Liver (tissue), 9 donors: ENCODE measurements around the gene STPG4. TPM values are rescaled to one million over a fixed set of nuclear protein-coding genes. Genes with fewer than 3 reads are reported as not detected.

Experiments used
- DNase-seq: peaks from one replicate; pipeline ENCODE4 v3.0.0-alpha.2; 2017; ENCODE audit warnings: low spot score
- H3K27ac ChIP-seq, 2 donors: one replicate each; pipeline ENCODE4 v1.7.0; 2013; ENCODE audit warnings: inconsistent platforms in 2 of 2, low read length in 2 of 2, control low read depth in 1 of 2, low read depth in 1 of 2, mild to moderate bottlenecking in 1 of 2
- H3K27me3 ChIP-seq, 4 donors: one replicate each; pipeline versions ENCODE4 v1.6.1 to v1.7.0; 2013; ENCODE audit warnings: low read length in 3 of 4, inconsistent platforms in 1 of 4, mild to moderate bottlenecking in 1 of 4, moderate library complexity in 1 of 4; ENCODE audit not compliant: control insufficient read depth in 4 of 4, insufficient read depth in 4 of 4
- H3K36me3 ChIP-seq, 4 donors: one replicate each; pipeline versions ENCODE4 v1.6.1 to v1.7.0; 2013; ENCODE audit warnings: low read length in 3 of 4, mild to moderate bottlenecking in 3 of 4, low read depth in 1 of 4, moderate library complexity in 1 of 4; ENCODE audit not compliant: control insufficient read depth in 4 of 4, insufficient read depth in 3 of 4
- H3K4me1 ChIP-seq, 4 donors: one replicate each; pipeline versions ENCODE4 v1.6.1 to v1.7.0; 2013; ENCODE audit warnings: low read length in 3 of 4, mild to moderate bottlenecking in 3 of 4, moderate library complexity in 1 of 4; ENCODE audit not compliant: control insufficient read depth in 4 of 4, insufficient read depth in 4 of 4
- H3K4me3 ChIP-seq, 3 donors: one replicate each; pipeline versions ENCODE4 v1.6.1 to v1.7.0; 2013; ENCODE audit warnings: low read length in 3 of 3, control low read depth in 1 of 3, low read depth in 1 of 3, mild to moderate bottlenecking in 1 of 3
- H3K9ac ChIP-seq, 2 donors: one replicate each; pipeline ENCODE4 v1.7.0; 2013; ENCODE audit warnings: low read length in 2 of 2, mild to moderate bottlenecking in 2 of 2, moderate library complexity in 2 of 2, control low read depth in 1 of 2, low read depth in 1 of 2
- H3K9me3 ChIP-seq, 4 donors: one replicate each; pipeline versions ENCODE4 v1.6.1 to v1.7.0; 2013; ENCODE audit warnings: low read length in 3 of 4; ENCODE audit not compliant: control insufficient read depth in 4 of 4
- CTCF ChIP-seq: fragments of 150-350 bp; IDR thresholded peaks from 2 replicates; pipeline ENCODE4 v1.5.1; 2017; ENCODE audit warnings: improper control_type of control experiment, low read depth, low read length; ENCODE audit not compliant: missing input control
- EGR1 ChIP-seq, 2 donors: IDR thresholded peaks; 2 replicates each; pipeline ENCODE4 v1.6.1; 2016 to 2018; ENCODE audit warnings: antibody characterized with exemption in 2 of 2, low read depth in 2 of 2
- FOXA1 ChIP-seq: IDR thresholded peaks from 2 replicates; pipeline ENCODE4 v1.6.1; 2016; ENCODE audit warnings: antibody characterized with exemption
- FOXA2 ChIP-seq: IDR thresholded peaks from 2 replicates; pipeline ENCODE4 v1.6.1; 2016; ENCODE audit warnings: antibody characterized with exemption
- GABPA ChIP-seq, 2 donors: IDR thresholded peaks in 1 of 2; conservative IDR thresholded peaks in 1 of 2; 2 replicates each; pipeline ENCODE4 v1.6.1; 2016; ENCODE audit warnings: antibody characterized with exemption in 2 of 2, mild to moderate bottlenecking in 1 of 2, moderate library complexity in 1 of 2
- HNF4A ChIP-seq, 2 donors: conservative IDR thresholded peaks; 2 replicates each; pipeline ENCODE4 v1.6.1; 2016; ENCODE audit warnings: antibody characterized with exemption in 2 of 2, mild to moderate bottlenecking in 2 of 2
- HNF4G ChIP-seq: IDR thresholded peaks from 2 replicates; pipeline ENCODE4 v1.6.1; 2016; ENCODE audit warnings: antibody characterized with exemption
- JUND ChIP-seq, 2 donors: IDR thresholded peaks; 2 replicates each; pipeline ENCODE4 v1.6.1; 2016; ENCODE audit warnings: antibody characterized with exemption in 2 of 2
- MAX ChIP-seq: IDR thresholded peaks from 2 replicates; pipeline ENCODE4 v1.6.1; 2016; ENCODE audit warnings: antibody characterized with exemption
- NR2F2 ChIP-seq: IDR thresholded peaks from 2 replicates; pipeline ENCODE4 v1.6.1; 2016; ENCODE audit warnings: antibody characterized with exemption
- RAD21 ChIP-seq, 2 donors: IDR thresholded peaks; 2 replicates each; pipeline ENCODE4 v1.6.1; 2016; ENCODE audit warnings: antibody characterized with exemption in 2 of 2, mild to moderate bottlenecking in 2 of 2
- REST ChIP-seq: IDR thresholded peaks from 2 replicates; pipeline ENCODE4 v1.6.1; 2016; ENCODE audit warnings: antibody characterized with exemption, mild to moderate bottlenecking
- RXRA ChIP-seq, 2 donors: IDR thresholded peaks; 2 replicates each; pipeline ENCODE4 v1.6.1; 2017 to 2018; ENCODE audit warnings: antibody characterized with exemption in 2 of 2, mild to moderate bottlenecking in 1 of 2
- TAF1 ChIP-seq: conservative IDR thresholded peaks from 2 replicates; pipeline ENCODE4 v1.6.1; 2016; ENCODE audit warnings: antibody characterized with exemption, mild to moderate bottlenecking
- YY1 ChIP-seq: IDR thresholded peaks from 2 replicates; pipeline ENCODE4 v1.6.1; 2016; ENCODE audit warnings: antibody characterized with exemption, mild to moderate bottlenecking
- ZBTB33 ChIP-seq: IDR thresholded peaks from 2 replicates; pipeline ENCODE4 v1.6.1; 2016; ENCODE audit warnings: antibody characterized with exemption
- WGBS: extraction: QIAGEN DNeasy Blood & Tissue Kit; methylation state at CpG from one replicate; pipeline ENCODE4 v1.1.7; 2013; 5-methylcytosine and 5-hydroxymethylcytosine counted together
- polyA plus RNA-seq, 2 donors: library from polyadenylated mRNA; stranded (reverse) in 1 of 2; unstranded in 1 of 2; fragments of 200-250 nt in 1 of 2; fragments of >200 nt in 1 of 2; fragmentation: Nextera tagmentation in 1 of 2; extraction: Ambion mirVana in 1 of 2; gene quantifications; one replicate each; pipeline versions ENCODE4 v1.2.1 to v1.2.3, GENCODE V29; 2013 to 2015
- total RNA-seq, 2 donors: library from RNA; depleted of rRNA; stranded (reverse); fragments of >200 nt; gene quantifications; one replicate each; pipeline ENCODE4 v1.2.3, GENCODE V29; 2014
- donor health status: healthy.
- donor health status: healthy.
- donor health status: healthy.
- donor health status: healthy.
- donor health status: healthy.

Gene STPG4
- total and polyA plus RNA-seq, 4 donors, result 0.25 TPM; not detected in 3

- peaks cover 0 to 5% (median 2%) of the 10 kb centered on the region in 4 donors for H3K36me3 ChIP-seq
- no peak overlapping the region for H3K4me3 ChIP-seq
- H3K27ac ChIP-seq, result no peak overlapping the region
- no peak for DNase-seq
- no peak overlapping the region for H3K9ac ChIP-seq
- no peaks in the 10 kb centered on the region for H3K27me3 ChIP-seq
- 92% methylated on average over 5 of the region's 5 CpGs for WGBS
- H3K9me3 ChIP-seq, result no peaks in the 10 kb centered on the region
- H3K4me1 ChIP-seq, result peaks cover 2 to 18% (median 12%) of the 10 kb centered on the region in 4 donors
- TF ChIP-seq TAF1 (no peak), NR2F2 (no peak), RXRA (IDR thresholded peaks at IDR 0.05) (no peak), HNF4A (conservative IDR thresholded peaks at IDR 0.05) (no peak), FOXA2 (no peak), REST (no peak), GABPA (IDR thresholded peaks at IDR 0.05 in 1 of 2, conservative IDR thresholded peaks at IDR 0.05 in 1 of 2) (no peak), ZBTB33 (no peak), RAD21 (IDR thresholded peaks at IDR 0.05) (no peak), CTCF (no peak), JUND (IDR thresholded peaks at IDR 0.05) (no peak), FOXA1 (no peak), MAX (no peak), HNF4G (no peak), EGR1 (IDR thresholded peaks at IDR 0.05; ENCODE audit: low read depth in 2 of 2) (no peak)
These were observed 91.0 kb downstream of the STPG4 start for GRCh38 chr2:47064106-47064505.

- 81% methylated on average over 4 of the region's 4 CpGs for WGBS
- TF ChIP-seq YY1 (no peak), CTCF (no peak), NR2F2 (no peak), JUND (IDR thresholded peaks at IDR 0.05) (no peak), RXRA (IDR thresholded peaks at IDR 0.05) (no peak), GABPA (IDR thresholded peaks at IDR 0.05 in 1 of 2, conservative IDR thresholded peaks at IDR 0.05 in 1 of 2) (no peak)
- no peak for DNase-seq
- H3K36me3 ChIP-seq, result peaks cover 0 to 5% (median 2%) of the 10 kb centered on the region in 4 donors
- H3K4me3 ChIP-seq, result no peak overlapping the region
- no peaks in the 10 kb centered on the region for H3K9me3 ChIP-seq
- no peaks in the 10 kb centered on the region for H3K27me3 ChIP-seq
- no peak overlapping the region for H3K9ac ChIP-seq
- peaks cover 2 to 17% (median 11%) of the 10 kb centered on the region in 4 donors for H3K4me1 ChIP-seq
- peak overlapping the region in 1 of 2 donors; percentile 10 for H3K27ac ChIP-seq
These were observed 91.6 kb downstream of the STPG4 start for GRCh38 chr2:47063538-47063930.
